ENCODE results near the gene MEX3B.
"Not testable (repeated sequence)": the region's sequence is repeated elsewhere in the genome, so short reads cannot be mapped to it uniquely, and the experiment has no call there.

MEX3B gene

DNA sequence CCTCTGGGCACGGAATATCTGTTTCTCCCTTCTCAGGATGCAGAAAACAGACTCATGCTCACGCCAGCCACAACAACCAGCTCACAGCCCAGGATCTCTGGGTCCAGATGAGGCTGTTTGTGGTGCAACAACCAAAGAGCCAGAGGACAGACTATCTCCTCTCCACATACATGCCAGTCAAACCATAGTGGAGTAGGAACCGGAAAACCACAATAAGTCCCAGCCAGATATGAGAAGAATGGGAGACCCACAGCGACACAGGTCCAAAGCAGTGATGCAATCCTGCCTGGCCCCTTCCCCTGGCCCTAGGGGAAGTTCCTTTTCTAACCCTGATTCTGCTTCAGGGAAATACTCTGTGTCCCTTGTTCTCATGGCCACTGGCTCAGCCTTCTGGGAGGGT, 27.6 kb downstream of the MEX3B start:
- Histone ChIP-seq H3K4me3 (replicated peaks; ENCODE audit: low read depth, low read length) (no peak overlapping the region), H3K36me3 (ENCODE audit: control insufficient read depth, insufficient read depth, low read length) (no peaks in the 10 kb centered on the region), H3K27me3 (replicated peaks; ENCODE audit: control insufficient read depth, insufficient read depth, low read length) (no peaks in the 10 kb centered on the region; the same call in 1 of the 2 replicates)
- TF ChIP-seq, protein P1, sequence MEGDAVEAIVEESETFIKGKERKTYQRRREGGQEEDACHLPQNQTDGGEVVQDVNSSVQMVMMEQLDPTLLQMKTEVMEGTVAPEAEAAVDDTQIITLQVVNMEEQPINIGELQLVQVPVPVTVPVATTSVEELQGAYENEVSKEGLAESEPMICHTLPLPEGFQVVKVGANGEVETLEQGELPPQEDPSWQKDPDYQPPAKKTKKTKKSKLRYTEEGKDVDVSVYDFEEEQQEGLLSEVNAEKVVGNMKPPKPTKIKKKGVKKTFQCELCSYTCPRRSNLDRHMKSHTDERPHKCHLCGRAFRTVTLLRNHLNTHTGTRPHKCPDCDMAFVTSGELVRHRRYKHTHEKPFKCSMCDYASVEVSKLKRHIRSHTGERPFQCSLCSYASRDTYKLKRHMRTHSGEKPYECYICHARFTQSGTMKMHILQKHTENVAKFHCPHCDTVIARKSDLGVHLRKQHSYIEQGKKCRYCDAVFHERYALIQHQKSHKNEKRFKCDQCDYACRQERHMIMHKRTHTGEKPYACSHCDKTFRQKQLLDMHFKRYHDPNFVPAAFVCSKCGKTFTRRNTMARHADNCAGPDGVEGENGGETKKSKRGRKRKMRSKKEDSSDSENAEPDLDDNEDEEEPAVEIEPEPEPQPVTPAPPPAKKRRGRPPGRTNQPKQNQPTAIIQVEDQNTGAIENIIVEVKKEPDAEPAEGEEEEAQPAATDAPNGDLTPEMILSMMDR (IDR thresholded peaks at IDR 0.05; ENCODE audit: insufficient read depth, low read length, poor library complexity, severe bottlenecking), result no peak
- DNase-seq (ENCODE audit: extremely low read depth, insufficient read length), result no peak

DNA sequence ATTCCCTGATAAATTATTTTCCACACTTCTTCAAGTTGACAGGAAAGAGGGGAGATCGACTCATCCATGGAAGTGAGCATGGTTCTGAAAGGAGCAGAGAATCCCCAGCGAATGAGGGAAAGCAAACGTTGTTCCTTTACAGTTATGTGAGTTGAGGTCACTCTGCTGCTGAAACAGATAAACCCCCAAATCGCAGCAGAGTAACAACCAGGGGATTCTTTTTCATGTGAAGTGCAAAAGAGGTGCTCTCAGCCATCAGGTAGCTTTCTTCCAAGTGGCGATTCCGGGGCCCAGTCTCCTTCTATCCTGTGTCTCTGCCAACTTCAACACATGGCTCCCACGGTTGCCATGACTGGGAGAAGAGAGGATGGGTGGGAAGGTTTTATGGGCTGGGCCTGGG, 28.2 kb downstream of the MEX3B start:
- no peaks in the 10 kb centered on the region for H3K36me3 ChIP-seq (ENCODE audit: control insufficient read depth, insufficient read depth, low read length)
- H3K27me3 ChIP-seq (replicated peaks; ENCODE audit: control insufficient read depth, insufficient read depth, low read length), result no peaks in the 10 kb centered on the region; the same call in 1 of the 2 replicates
- no peak for DNase-seq (ENCODE audit: extremely low read depth, insufficient read length)
- TF ChIP-seq, protein P1 (IDR thresholded peaks at IDR 0.05; ENCODE audit: insufficient read depth, low read length, poor library complexity, severe bottlenecking), result no peak
- H3K4me3 ChIP-seq (replicated peaks; ENCODE audit: low read depth, low read length), result no peak overlapping the region

DNA sequence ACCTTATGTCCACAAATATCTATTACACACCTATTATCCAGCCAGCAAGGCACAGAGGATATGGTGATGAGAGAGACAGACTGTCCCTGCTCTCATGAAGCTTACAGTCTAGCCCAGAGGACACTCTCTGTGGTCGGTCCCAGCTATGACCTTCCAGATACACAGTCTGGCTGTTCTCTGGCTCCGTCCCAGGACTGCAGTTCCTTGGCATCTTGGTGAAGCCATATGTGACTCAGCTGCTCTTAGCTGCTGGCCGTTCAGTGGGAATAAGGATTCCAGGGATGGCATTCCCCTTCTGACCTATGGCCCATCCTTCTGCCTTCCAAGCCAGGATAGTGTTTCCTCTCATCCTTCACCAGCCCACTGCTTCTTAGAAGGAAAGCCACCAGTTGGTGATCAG, 30.8 kb downstream of the MEX3B start:
- TF ChIP-seq, protein P1 (IDR thresholded peaks at IDR 0.05; ENCODE audit: insufficient read depth, low read length, poor library complexity, severe bottlenecking), result no peak
- H3K4me3 ChIP-seq (replicated peaks; ENCODE audit: low read depth, low read length), result no peak overlapping the region
- no peaks in the 10 kb centered on the region for H3K36me3 ChIP-seq (ENCODE audit: control insufficient read depth, insufficient read depth, low read length)
- DNase-seq (ENCODE audit: extremely low read depth, insufficient read length), result no peak
- H3K27me3 ChIP-seq (replicated peaks; ENCODE audit: control insufficient read depth, insufficient read depth, low read length), result no peaks in the 10 kb centered on the region; the same call in 1 of the 2 replicates

DNA sequence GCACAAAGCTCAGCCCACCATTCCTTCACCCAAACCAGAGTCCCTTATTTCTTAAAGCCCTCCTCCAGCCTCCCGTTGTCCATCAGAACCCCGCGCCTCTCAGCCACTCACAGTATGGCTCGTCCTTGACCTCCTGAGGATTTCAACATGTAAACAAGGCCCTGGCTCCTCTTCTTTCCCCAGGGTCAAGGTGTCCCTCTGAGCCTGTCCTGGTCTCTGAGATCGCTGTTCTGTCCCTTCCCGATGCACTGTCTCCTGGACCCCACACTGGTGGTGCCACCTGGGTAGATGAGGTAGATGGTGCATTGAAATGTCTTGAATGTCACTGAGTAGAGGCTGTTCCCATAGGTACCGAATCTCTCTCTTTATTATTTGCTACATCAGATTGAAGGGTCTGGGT, 32.9 kb downstream of the MEX3B start:
- Histone ChIP-seq H3K4me3 (replicated peaks; ENCODE audit: low read depth, low read length) (no peak overlapping the region), H3K27me3 (replicated peaks; ENCODE audit: control insufficient read depth, insufficient read depth, low read length) (no peaks in the 10 kb centered on the region; the same call in 1 of the 2 replicates), H3K36me3 (ENCODE audit: control insufficient read depth, insufficient read depth, low read length) (no peaks in the 10 kb centered on the region)
- TF ChIP-seq, protein P1 (IDR thresholded peaks at IDR 0.05; ENCODE audit: insufficient read depth, low read length, poor library complexity, severe bottlenecking), result no peak
- DNase-seq (ENCODE audit: extremely low read depth, insufficient read length), result no peak

DNA sequence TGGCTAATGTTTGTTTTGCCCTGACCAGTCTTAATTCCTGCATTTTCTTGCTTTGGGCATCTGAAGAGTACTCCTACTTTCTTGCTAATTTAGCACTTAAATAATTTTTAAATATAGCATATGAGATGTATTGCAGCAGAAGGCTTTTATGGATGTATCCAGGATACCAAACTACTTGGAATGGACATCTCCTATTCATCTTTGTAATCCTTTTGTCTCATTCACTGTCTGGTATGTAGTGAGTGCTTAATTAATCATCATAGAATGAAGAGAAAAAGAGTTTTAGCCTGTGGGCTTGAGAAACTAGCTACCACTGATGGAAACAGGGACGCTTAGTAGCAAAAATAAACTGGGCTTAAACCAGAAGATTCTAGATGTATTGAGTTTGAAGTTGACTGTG, 40.6 kb downstream of the MEX3B start:
- no peak for DNase-seq (ENCODE audit: extremely low read depth, insufficient read length)
- TF ChIP-seq, protein P1 (IDR thresholded peaks at IDR 0.05; ENCODE audit: insufficient read depth, low read length, poor library complexity, severe bottlenecking), result no peak
- no peak overlapping the region for H3K4me3 ChIP-seq (replicated peaks; ENCODE audit: low read depth, low read length)

DNA sequence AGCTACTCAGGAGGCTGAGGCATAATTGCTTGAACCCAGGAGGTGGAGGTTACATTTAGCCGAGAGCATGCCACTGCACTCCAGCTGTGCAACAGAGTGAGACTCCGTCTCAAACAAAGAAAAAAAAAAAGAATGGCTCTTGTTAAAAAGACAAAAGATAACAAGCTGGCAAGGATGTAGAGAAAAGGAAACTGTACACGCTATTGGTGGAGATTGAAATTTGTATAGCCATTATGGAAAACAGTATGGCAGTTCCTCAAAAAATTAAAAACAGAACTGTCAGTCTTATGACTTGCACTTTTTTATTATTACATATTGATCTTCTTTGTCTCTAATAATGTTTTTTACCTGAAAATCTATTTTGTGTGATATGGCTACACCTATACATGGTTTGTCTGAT, 41.9 kb downstream of the MEX3B start:
- DNase-seq (ENCODE audit: extremely low read depth, insufficient read length), result no peak
- TF ChIP-seq, protein P1 (IDR thresholded peaks at IDR 0.05; ENCODE audit: insufficient read depth, low read length, poor library complexity, severe bottlenecking), result no peak
- H3K36me3 ChIP-seq (ENCODE audit: control insufficient read depth, insufficient read depth, low read length), result no peaks in the 10 kb centered on the region
- no peaks in the 10 kb centered on the region; the same call in 1 of the 2 replicates for H3K27me3 ChIP-seq (replicated peaks; ENCODE audit: control insufficient read depth, insufficient read depth, low read length)
- H3K4me3 ChIP-seq (replicated peaks; ENCODE audit: low read depth, low read length), result no peak overlapping the region

More for the DNA sequence above, 40.6 kb downstream of the MEX3B start:
- Histone ChIP-seq H3K36me3 (ENCODE audit: control insufficient read depth, insufficient read depth, low read length) (no peaks in the 10 kb centered on the region), H3K27me3 (replicated peaks; ENCODE audit: control insufficient read depth, insufficient read depth, low read length) (no peaks in the 10 kb centered on the region; the same call in 1 of the 2 replicates)

DNA sequence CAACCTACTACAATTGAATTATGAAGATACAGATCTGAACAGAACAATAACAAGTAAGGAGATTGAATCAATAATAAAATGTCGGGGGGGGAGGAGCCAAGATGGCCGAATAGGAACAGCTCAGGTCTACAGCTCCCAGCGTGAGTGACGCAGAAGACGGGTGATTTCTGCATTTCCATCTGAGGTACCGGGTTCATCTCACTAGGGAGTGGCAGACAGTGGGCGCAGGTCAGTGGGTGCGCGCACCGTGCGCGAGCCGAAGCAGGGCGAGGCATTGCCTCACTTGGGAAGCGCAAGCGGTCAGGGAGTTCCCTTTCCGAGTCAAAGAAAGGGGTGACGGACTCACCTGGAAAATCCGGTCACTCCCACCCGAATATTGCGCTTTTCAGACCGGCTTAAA, 50.7 kb downstream of the MEX3B start:
- not testable (repeated sequence) for H3K36me3 ChIP-seq (ENCODE audit: control insufficient read depth, insufficient read depth, low read length); DNase-seq (ENCODE audit: extremely low read depth, insufficient read length); H3K4me3 ChIP-seq (replicated peaks; ENCODE audit: low read depth, low read length); H3K27me3 ChIP-seq (replicated peaks; ENCODE audit: control insufficient read depth, insufficient read depth, low read length)
